H9 (cell line): ENCODE measurements around the gene GSTA3. TPM values are rescaled to one million over a fixed set of nuclear protein-coding genes. Genes with fewer than 3 reads are reported as not detected.

Experiments used
- DNase-seq: peaks from one replicate; pipeline ENCODE4 v3.0.0-alpha.2; 2017
- H2AFZ ChIP-seq: one replicate; pipeline ENCODE4 v1.6.1; 2013; ENCODE audit warnings: mild to moderate bottlenecking, low read length, control low read depth, moderate library complexity
- H2AK5ac ChIP-seq: 2 replicates; pipeline ENCODE4 v1.6.1; 2013; ENCODE audit warnings: low read length, control low read depth, mixed read lengths; ENCODE audit not compliant: insufficient read length
- H2BK120ac ChIP-seq: one replicate; pipeline ENCODE4 v1.6.1; 2013; ENCODE audit warnings: low read depth, mild to moderate bottlenecking, low read length, control low read depth, inconsistent platforms; ENCODE audit not compliant: poor library complexity, severe bottlenecking
- H2BK12ac ChIP-seq: 2 replicates; pipeline ENCODE4 v1.6.1; 2013; ENCODE audit warnings: low read length, control low read depth, mixed read lengths, low read depth; ENCODE audit not compliant: insufficient read length
- H2BK15ac ChIP-seq: 2 replicates; pipeline ENCODE4 v1.6.1; 2013; ENCODE audit warnings: low read depth, low read length, control low read depth
- H2BK20ac ChIP-seq: one replicate; pipeline ENCODE4 v1.6.1; 2013; ENCODE audit warnings: low read depth, mild to moderate bottlenecking, low read length, control low read depth, inconsistent platforms; ENCODE audit not compliant: poor library complexity, severe bottlenecking
- H2BK5ac ChIP-seq: 2 replicates; pipeline ENCODE4 v1.6.1; 2013; ENCODE audit warnings: low read length, control low read depth, mixed read lengths; ENCODE audit not compliant: insufficient read length
- H3K14ac ChIP-seq: 2 replicates; pipeline ENCODE4 v1.6.1; 2013; ENCODE audit warnings: low read length, control low read depth; ENCODE audit not compliant: insufficient read depth
- H3K18ac ChIP-seq: 2 replicates; pipeline ENCODE4 v1.6.1; 2013; ENCODE audit warnings: low read depth, mild to moderate bottlenecking, mixed read lengths, low read length, control low read depth; ENCODE audit not compliant: insufficient read length
- H3K23ac ChIP-seq: 2 replicates; pipeline ENCODE4 v1.6.1; 2013; ENCODE audit warnings: low read length, control low read depth, mixed read lengths, low read depth; ENCODE audit not compliant: insufficient read length
- H3K23me2 ChIP-seq: 2 replicates; pipeline ENCODE4 v1.6.1; 2013; ENCODE audit warnings: low read depth, mild to moderate bottlenecking, mixed read lengths, low read length, control low read depth; ENCODE audit not compliant: insufficient read length, poor library complexity, severe bottlenecking
- H3K27ac ChIP-seq: 2 replicates; pipeline ENCODE4 v1.5.1; 2013; ENCODE audit warnings: low read length, control low read depth, mixed read lengths, low read depth; ENCODE audit not compliant: insufficient read length
- H3K27me3 ChIP-seq: 2 replicates; pipeline ENCODE4 v1.6.1; 2013; ENCODE audit warnings: low read length, control low read depth, inconsistent platforms; ENCODE audit not compliant: insufficient read depth
- H3K4ac ChIP-seq: 2 replicates; pipeline ENCODE4 v1.6.1; 2013; ENCODE audit warnings: low read depth, mild to moderate bottlenecking, control low read depth, inconsistent platforms, low read length, moderate library complexity
- H3K4me1 ChIP-seq: 2 replicates; pipeline ENCODE4 v1.6.1; 2013; ENCODE audit warnings: low read length, control low read depth, inconsistent platforms; ENCODE audit not compliant: insufficient read depth
- H3K4me2 ChIP-seq: 2 replicates; pipeline ENCODE4 v1.6.1; 2013; ENCODE audit warnings: low read length, control low read depth, mixed read lengths; ENCODE audit not compliant: insufficient read length, insufficient read depth
- H3K56ac ChIP-seq: 2 replicates; pipeline ENCODE4 v1.6.1; 2013; ENCODE audit warnings: low read depth, mild to moderate bottlenecking, mixed read lengths, low read length, control low read depth; ENCODE audit not compliant: insufficient read length
- H3K79me1 ChIP-seq: 2 replicates; pipeline ENCODE4 v1.6.1; 2013; ENCODE audit warnings: low read depth, mild to moderate bottlenecking, moderate library complexity, low read length, control low read depth, inconsistent platforms; ENCODE audit not compliant: insufficient read depth, poor library complexity, severe bottlenecking
- H3K79me2 ChIP-seq: 2 replicates; pipeline ENCODE4 v1.6.1; 2013; ENCODE audit warnings: low read length, control low read depth, inconsistent platforms; ENCODE audit not compliant: insufficient read depth
- H3K9ac ChIP-seq: 2 replicates; pipeline ENCODE4 v1.6.1; 2013; ENCODE audit warnings: low read length, control low read depth, mixed read lengths; ENCODE audit not compliant: insufficient read length; ENCODE audit errors: extremely low read depth
- H3K9me3 ChIP-seq: one replicate; pipeline ENCODE4 v1.6.1; 2013; ENCODE audit warnings: low read depth, low read length, inconsistent platforms; ENCODE audit not compliant: control insufficient read depth
- H3T11ph ChIP-seq: one replicate; pipeline ENCODE4 v1.6.1; 2013; ENCODE audit warnings: mild to moderate bottlenecking, low read length, control low read depth, inconsistent platforms
- H4K20me1 ChIP-seq: one replicate; pipeline ENCODE4 v1.6.1; 2013; ENCODE audit not compliant: control insufficient read depth, insufficient read length, insufficient read depth
- H4K5ac ChIP-seq: 2 replicates; pipeline ENCODE4 v1.6.1; 2013; ENCODE audit warnings: low read depth, mild to moderate bottlenecking, mixed read lengths, low read length, control low read depth; ENCODE audit not compliant: insufficient read length
- H4K8ac ChIP-seq: replicated peaks from 2 replicates; pipeline ENCODE4 v1.6.1; 2013; ENCODE audit warnings: low read length, control low read depth, mixed read lengths, low read depth; ENCODE audit not compliant: insufficient read length
- H4K91ac ChIP-seq: 2 replicates; pipeline ENCODE4 v1.6.1; 2013; ENCODE audit warnings: low read depth, mild to moderate bottlenecking, moderate library complexity, mixed read lengths, low read length, control low read depth; ENCODE audit not compliant: insufficient read length
- H3K27ac Mint-ChIP-seq, 3 experiments: 2 replicates in 2 of 3; 3 replicates in 1 of 3; pipeline ENCODE4 v1.8.0; 2020 to 2021; ENCODE audit warnings: mixed read lengths in 3 of 3, mild to moderate bottlenecking in 1 of 3, moderate library complexity in 1 of 3
- H3K27me3 Mint-ChIP-seq: 2 replicates; pipeline ENCODE4 v1.8.0; 2021; ENCODE audit warnings: low read depth, mild to moderate bottlenecking, moderate library complexity, mixed read lengths
- H3K36me3 Mint-ChIP-seq, 3 experiments: 2 replicates in 2 of 3; 3 replicates in 1 of 3; pipeline ENCODE4 v1.8.0; 2020 to 2021; ENCODE audit warnings: low read depth in 3 of 3, mixed read lengths in 3 of 3; ENCODE audit not compliant: insufficient read depth in 1 of 3
- H3K4me1 Mint-ChIP-seq, 2 experiments: 2 replicates each; pipeline ENCODE4 v1.8.0; 2020; ENCODE audit warnings: mixed read lengths in 2 of 2
- H3K4me3 Mint-ChIP-seq, 2 experiments: 2 replicates in 1 of 2; 3 replicates in 1 of 2; pipeline ENCODE4 v1.8.0; 2020 to 2021; ENCODE audit warnings: mild to moderate bottlenecking in 2 of 2, mixed read lengths in 2 of 2, moderate library complexity in 1 of 2
- H3K9me3 Mint-ChIP-seq, 2 experiments: 2 replicates in 1 of 2; 3 replicates in 1 of 2; pipeline ENCODE4 v1.8.0; 2020; ENCODE audit warnings: mild to moderate bottlenecking in 2 of 2, mixed read lengths in 2 of 2, moderate library complexity in 1 of 2
- CTCF ChIP-seq: fragments of 200-600 bp; sonication (generic); conservative IDR thresholded peaks from 3 replicates; pipeline ENCODE4 v1.8.0; 2021; ENCODE audit warnings: antibody characterized with exemption, mild to moderate bottlenecking
- WGBS: extraction: QIAGEN DNeasy Blood & Tissue Kit; methylation state at CpG from one replicate; pipeline ENCODE4 v1.1.7; 2013; ENCODE audit warnings: missing lambda C conversion rate, low lambda C conversion rate, mixed read lengths; ENCODE audit not compliant: insufficient read length; ENCODE audit errors: extremely low coverage; 5-methylcytosine and 5-hydroxymethylcytosine counted together
- total RNA-seq: library from RNA; stranded (reverse); gene quantifications from 2 replicates; pipeline ENCODE4 v1.2.1, GENCODE V29; 2021

The GSTA3 gene
- total RNA-seq, 1 experiment from 2014 or later: not detected

- Histone ChIP-seq H4K91ac (no peak overlapping the region), H2BK12ac (peak overlapping the region; percentile 87), H3K14ac (peak overlapping the region; percentile 92), H3K9ac (peak overlapping the region; percentile 64), H2BK20ac (no peak overlapping the region), H3K23me2 (peaks cover 3% of the 10 kb centered on the region), H3T11ph (no peak overlapping the region), H4K8ac (peak overlapping the region; percentile 21), H2AFZ (peak overlapping the region; percentile 90), H2AK5ac (no peak overlapping the region), H2BK120ac (no peak overlapping the region), H3K4me2 (peak overlapping the region; percentile 82), H4K5ac (no peak overlapping the region), H3K79me1 (no peaks in the 10 kb centered on the region), H2BK5ac (no peak overlapping the region), H3K27me3 (no peaks in the 10 kb centered on the region), H2BK15ac (no peak overlapping the region), H3K4me1 (no peaks in the 10 kb centered on the region), H4K20me1 (no peaks in the 10 kb centered on the region), H3K79me2 (no peaks in the 10 kb centered on the region), H3K9me3 (no peaks in the 10 kb centered on the region), H3K56ac (no peak overlapping the region), H3K18ac (peak overlapping the region; percentile 92), H3K4ac (no peak overlapping the region), H3K23ac (no peak overlapping the region), H3K27ac (no peak overlapping the region)
- peak; percentile 81 for DNase-seq
- Mint-ChIP-seq H3K4me1 (peaks cover 8 to 9% of the 10 kb centered on the region in 2 experiments), H3K36me3 (no peaks in the 10 kb centered on the region), H3K27me3 (0 out of 2 replicates have a peak, but pooled peaks cover 2% of the 10 kb centered on the region), H3K9me3 (no peaks in the 10 kb centered on the region), H3K4me3 (peak overlapping the region; percentile 65 to 75), H3K27ac (peak overlapping the region in 2 of 3 experiments; percentile 1 to 74; a peak in 4 of 7 replicates)
- WGBS: no CpG with 5 or more reads among the region's 18 CpGs
- TF ChIP-seq CTCF: peak; percentile 87
Measured at GRCh38 chr6:52881996-52882841, 27.3 kb downstream of the GSTA3 start.
